ENCODE results near the gene SLC7A14.

DNA sequence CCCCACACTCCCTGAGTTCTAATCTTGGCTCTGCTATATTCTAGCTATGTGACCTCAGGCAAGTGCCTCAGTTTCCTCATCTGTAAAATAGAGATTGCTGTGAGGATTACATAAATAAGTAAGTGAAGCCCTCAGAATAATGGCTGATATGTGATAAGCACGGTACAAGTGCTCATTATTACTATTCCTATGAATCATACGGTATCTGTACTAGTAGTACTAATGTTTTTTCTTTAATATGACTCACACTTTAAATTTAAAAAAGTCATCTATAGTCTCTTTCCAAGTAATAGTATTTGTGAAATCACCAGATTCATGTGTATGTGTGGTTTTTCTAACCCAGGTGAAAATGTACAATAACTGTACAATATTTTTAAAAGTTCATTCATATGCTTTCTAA lies 108.5 kb downstream of the SLC7A14 start:
- TF ChIP-seq POLR2AphosphoS5 (IDR thresholded peaks at IDR 0.05; ENCODE audit: insufficient read depth, low read depth, low read length): no peak
- TF ChIP-seq, protein P1, sequence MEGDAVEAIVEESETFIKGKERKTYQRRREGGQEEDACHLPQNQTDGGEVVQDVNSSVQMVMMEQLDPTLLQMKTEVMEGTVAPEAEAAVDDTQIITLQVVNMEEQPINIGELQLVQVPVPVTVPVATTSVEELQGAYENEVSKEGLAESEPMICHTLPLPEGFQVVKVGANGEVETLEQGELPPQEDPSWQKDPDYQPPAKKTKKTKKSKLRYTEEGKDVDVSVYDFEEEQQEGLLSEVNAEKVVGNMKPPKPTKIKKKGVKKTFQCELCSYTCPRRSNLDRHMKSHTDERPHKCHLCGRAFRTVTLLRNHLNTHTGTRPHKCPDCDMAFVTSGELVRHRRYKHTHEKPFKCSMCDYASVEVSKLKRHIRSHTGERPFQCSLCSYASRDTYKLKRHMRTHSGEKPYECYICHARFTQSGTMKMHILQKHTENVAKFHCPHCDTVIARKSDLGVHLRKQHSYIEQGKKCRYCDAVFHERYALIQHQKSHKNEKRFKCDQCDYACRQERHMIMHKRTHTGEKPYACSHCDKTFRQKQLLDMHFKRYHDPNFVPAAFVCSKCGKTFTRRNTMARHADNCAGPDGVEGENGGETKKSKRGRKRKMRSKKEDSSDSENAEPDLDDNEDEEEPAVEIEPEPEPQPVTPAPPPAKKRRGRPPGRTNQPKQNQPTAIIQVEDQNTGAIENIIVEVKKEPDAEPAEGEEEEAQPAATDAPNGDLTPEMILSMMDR (IDR thresholded peaks at IDR 0.05; ENCODE audit: extremely low read depth in 1 of 2, insufficient read depth in 1 of 2, low read depth in 1 of 2, low read length in 2 of 2): no peak
